ENCODE data around the gene CARS2.
"Not testable (repeated sequence)": the region's sequence is repeated elsewhere in the genome, so short reads cannot be mapped to it uniquely, and the experiment has no call there.

CARS2 gene

GRCh38 chr13:110638814-110639806 lies 66.8 kb downstream of the CARS2 start:
- DNase-seq (ENCODE audit: low read depth in 2 of 2, low spot score in 1 of 2), result no peak

GRCh38 chr13:110638257-110638656 lies 67.7 kb downstream of the CARS2 start:
- DNase-seq (ENCODE audit: low read depth in 2 of 2, low spot score in 1 of 2), result no peak

GRCh38 chr13:110637747-110638146 lies 68.2 kb downstream of the CARS2 start:
- no peak for DNase-seq (ENCODE audit: low read depth in 2 of 2, low spot score in 1 of 2)

GRCh38 chr13:110637275-110637674 lies 68.6 kb downstream of the CARS2 start:
- no peak for DNase-seq (ENCODE audit: low read depth in 2 of 2, low spot score in 1 of 2)

DNA sequence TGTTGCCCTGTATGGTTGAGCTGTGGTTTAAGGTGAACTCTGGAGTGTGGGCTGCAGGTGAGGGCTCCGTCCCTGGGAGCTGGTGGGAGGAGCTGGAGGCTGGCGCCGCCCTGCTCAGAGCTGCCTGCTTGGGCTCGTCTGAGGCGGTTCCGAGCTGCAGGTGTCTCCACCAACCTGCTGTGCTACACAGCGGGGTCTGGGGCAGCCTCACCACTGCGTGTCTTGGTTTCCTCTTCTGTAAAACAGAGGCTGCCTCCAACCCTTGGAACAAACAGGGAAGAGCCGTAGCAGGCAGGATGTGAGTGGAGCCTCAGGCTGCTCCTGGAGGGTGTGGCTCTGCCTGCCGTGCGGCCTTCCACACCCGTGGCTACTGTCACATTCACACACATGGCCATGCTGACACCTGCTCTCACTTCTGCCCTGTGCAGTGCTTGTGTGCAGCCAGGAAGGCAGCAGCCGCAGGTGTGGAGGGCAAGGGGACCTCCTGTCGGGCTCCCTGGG lies 69.2 kb downstream of the CARS2 start:
- no peak for DNase-seq (ENCODE audit: low read depth in 2 of 2, low spot score in 1 of 2)

GRCh38 chr13:110636053-110636475 lies 69.9 kb downstream of the CARS2 start:
- no peak for DNase-seq (ENCODE audit: low read depth in 2 of 2, low spot score in 1 of 2)

DNA sequence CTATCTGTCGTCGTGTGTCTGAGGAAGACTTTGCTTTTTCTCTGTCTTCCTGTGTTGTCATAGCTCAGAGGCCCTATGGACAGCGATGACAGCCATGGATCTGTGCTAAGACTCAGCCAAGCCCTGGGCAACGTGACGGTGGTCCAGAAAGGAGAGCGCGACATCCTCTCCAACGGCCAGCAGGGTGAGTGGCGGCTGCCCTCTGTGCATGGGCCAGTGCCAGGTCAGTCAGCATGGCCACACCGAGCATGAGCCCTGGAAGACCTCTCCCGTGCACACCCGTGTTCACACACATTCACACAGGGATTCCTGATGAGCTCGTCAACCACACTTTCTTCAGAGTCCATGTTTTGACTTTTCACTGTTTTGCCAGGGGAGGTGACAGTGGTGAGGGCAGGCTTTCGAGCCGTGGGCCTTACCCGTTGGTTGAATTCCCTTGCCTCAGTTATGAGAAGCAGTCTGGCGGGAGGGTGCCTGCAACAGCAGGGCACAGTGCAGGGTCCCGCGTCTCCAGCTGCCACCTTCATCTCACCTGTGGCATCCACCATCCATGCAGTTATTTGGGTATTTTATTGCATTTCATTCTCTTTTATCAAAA lies 70.4 kb downstream of the CARS2 start:
- DNase-seq (ENCODE audit: low read depth in 2 of 2, low spot score in 1 of 2), result no peak

DNA sequence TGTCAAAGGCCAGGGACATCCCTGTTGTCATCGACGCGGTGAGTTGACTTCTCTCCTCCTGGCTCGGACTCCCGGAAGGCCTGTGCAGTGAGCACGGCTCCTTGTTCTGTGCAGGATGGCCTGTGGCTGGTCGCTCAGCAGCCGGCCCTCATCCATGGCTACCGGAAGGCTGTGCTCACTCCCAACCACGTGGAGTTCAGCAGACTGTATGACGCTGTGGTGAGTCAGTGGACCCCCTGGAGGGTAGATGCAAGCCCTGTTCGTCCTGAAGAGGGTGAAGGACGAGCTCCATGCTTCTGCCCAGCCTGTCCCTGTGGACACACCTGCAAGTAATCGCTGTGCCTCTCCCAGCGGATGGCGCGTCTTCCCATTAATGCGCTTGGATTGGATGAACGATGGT lies 71.4 kb downstream of the CARS2 start:
- no peak for DNase-seq (ENCODE audit: low read depth in 2 of 2, low spot score in 1 of 2)

GRCh38 chr13:110633776-110634175 lies 72.1 kb downstream of the CARS2 start:
- DNase-seq (ENCODE audit: low read depth in 2 of 2, low spot score in 1 of 2), result no peak

GRCh38 chr13:110632255-110632654 lies 73.7 kb downstream of the CARS2 start:
- not testable (repeated sequence) for DNase-seq (ENCODE audit: low read depth in 2 of 2, low spot score in 1 of 2)

DNA sequence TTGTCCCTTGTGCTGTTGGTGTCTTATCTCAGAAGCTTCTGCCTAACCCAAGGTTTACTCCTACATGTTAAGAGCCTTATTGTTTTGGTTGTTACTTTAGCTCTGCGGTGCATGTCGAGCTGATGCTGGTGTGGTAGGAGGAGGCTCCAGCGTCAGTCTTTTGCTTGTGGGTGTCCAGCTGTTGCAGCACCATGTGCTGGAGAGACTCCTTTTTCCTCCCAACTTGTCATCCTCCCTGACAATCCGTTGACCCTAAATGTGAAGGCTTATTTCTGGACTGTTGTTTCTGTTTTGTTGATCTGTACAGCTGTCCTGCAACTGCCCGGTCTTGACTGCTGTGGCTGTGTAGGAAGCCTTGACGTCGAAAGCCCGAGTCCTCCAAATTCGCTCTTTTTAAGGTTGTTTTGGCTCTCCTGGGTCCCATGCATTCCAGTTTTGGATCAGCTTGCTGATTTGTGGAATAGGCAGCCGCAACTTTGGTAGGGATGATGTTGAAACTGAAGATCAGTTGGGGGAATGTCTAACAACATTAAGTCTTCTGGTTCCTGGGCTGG lies 75.3 kb downstream of the CARS2 start:
- DNase-seq (ENCODE audit: low read depth in 2 of 2, low spot score in 1 of 2), result no peak

DNA sequence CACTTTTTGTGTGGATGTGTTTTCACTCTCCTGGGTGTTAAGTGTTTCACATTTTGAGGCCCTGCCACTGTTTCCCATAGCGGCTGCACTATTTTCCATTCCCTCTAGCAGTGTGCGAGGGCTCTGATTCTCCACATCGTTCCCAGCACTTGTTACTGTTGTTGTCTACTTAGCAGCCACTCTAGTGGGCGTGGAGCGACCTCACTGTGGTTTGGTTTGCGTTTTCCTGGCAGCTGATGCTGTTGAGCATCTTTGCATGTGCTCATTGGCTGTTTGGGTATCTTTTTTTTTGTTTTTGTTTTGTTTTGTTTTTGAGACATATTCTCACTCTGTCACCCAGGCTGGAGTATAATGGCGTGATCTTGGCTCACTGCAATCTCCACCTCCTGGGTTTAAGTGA lies 76.2 kb downstream of the CARS2 start:
- no peak for DNase-seq (ENCODE audit: low read depth in 2 of 2, low spot score in 1 of 2)

GRCh38 chr13:110628952-110629701 lies 76.8 kb downstream of the CARS2 start:
- no peak for DNase-seq (ENCODE audit: low read depth in 2 of 2, low spot score in 1 of 2)

DNA sequence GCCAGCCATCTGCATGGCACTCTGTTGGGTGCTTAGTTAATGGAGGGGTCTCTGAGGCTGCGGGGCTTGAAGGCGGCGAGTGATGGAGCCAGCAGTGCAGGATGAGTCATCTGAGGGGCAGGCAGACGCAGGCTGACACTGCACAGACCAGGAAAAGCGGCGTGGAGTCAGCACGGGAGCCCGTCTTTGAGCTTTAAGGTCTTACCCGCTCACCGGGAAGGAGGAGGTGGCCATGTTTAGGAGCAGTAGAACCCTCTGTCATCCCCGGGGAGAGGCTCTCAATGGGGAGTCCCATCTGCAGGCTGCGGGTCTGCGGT lies 77.5 kb downstream of the CARS2 start:
- DNase-seq (ENCODE audit: low read depth in 2 of 2, low spot score in 1 of 2), result no peak

GRCh38 chr13:110627761-110628476 lies 78.0 kb downstream of the CARS2 start:
- no peak for DNase-seq (ENCODE audit: low read depth in 2 of 2, low spot score in 1 of 2)

- no peak for DNase-seq (ENCODE audit: low read depth in 2 of 2, low spot score in 1 of 2)
These were observed 78.6 kb downstream of the CARS2 start for GRCh38 chr13:110627351-110627750.

GRCh38 chr13:110626521-110626920 lies 79.4 kb downstream of the CARS2 start:
- no peak for DNase-seq (ENCODE audit: low read depth in 2 of 2, low spot score in 1 of 2)

DNA sequence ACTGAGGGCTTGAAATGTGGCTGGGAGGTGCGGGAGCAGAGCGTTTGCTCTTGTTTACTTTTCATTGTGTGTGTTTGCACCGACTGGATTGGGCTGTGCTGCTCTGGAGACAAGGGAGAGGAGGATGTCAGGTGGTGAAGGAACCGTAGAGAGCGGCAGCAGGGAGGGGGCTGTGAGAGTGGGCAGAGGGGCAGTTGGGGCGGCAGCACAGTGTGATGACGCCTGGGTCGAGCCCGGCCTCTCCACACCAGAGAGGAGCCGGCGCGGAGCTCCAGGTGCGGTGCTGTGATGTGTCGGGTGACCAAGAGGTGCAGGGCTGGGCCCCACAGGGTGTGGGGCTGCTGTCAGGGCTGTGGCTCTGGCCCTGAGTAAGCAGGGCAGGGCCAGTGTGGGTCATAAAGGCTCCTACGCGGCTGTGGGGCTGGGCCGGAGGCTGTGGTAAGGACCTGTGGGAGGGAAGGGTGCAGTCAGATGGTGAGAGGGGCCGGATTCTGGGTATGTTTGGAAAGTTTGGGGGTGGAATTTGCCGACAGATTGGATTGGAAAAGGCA lies 80.1 kb downstream of the CARS2 start:
- no peak for DNase-seq (ENCODE audit: low read depth in 2 of 2, low spot score in 1 of 2)

DNA sequence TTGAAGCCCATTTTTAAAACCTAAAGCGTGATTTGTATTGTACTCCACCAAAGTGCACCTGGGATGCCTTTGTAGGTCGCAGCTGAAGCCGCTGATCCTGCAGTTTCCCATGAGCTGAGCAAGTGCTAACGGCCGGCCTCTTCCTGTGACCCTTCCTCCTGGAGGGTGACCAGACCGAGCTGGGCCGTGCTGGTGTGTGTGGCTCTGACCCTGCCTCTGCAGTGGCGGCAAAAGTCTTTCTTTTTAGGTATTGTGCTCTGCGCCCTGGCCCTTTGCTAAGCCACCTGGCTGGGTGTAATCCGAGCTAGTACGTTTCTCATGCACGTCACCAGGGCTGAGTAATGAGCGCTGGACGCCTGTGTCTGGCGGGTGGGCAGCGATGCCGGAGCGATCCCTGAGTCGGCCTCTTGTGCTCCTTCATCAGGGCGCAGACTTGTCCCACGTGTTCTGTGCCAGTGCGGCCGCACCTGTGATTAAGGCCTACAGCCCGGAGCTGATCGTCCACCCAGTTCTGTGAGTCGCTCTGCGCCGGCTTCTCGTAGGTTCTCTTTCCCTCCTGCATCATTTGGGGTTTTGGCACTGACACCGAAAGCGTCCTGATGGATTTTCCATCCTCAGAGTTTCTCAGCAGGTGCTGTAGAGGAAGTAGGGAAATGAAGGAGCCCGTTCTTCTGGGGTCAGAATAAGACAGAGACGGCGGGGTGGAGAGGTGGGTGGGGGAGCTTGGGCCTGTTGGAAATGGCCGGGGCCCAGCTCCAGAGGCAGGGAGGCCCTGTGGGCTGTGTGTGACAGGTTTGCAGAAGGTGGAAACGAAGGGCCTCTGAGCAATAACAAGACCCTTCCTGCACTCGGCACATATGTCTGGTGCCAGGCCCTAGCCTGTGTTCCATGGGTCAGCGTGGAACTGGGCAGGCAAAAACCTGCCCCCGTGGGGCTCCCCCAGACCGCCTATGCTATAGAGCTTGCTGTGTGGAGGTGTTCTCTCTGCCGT lies 80.9 kb downstream of the CARS2 start:
- no peak for DNase-seq (ENCODE audit: low read depth in 2 of 2, low spot score in 1 of 2)

Data from stimulated activated CD8-positive, alpha-beta memory T cell treated with anti-CD3 and anti-CD28 coated beads, Interleukin-4, amount 100 ng/mL, for 1 hour (primary cell).